Renal cortical epithelial cell (primary cell): ENCODE data around the gene RAB24. TPM values are rescaled to one million over a fixed set of nuclear protein-coding genes. Genes with fewer than 3 reads are reported as not detected.
"Not testable (repeated sequence)": the region's sequence is repeated elsewhere in the genome, so short reads cannot be mapped to it uniquely, and the experiment has no call there.

ENCODE experiments used
- DNase-seq: peaks from one replicate; pipeline ENCODE4 v3.0.0-alpha.2; 2011; ENCODE audit warnings: low read depth
- total RNA-seq: library from RNA; depleted of rRNA; stranded (reverse); fragments of >200 nt; gene quantifications from 2 replicates; pipeline ENCODE4 v1.2.3, GENCODE V29; 2014

Gene RAB24
- total RNA-seq, 1 donor from 2014 or later, result 23.0 TPM

- DNase-seq, result peak; percentile 83
These were observed 8.5 kb upstream of the RAB24 start, which contains the start of gene MXD3 for GRCh38 chr5:177311723-177312648. TSS of gene MXD3 (minus strand) at chr5:177311898. CDS start at chr5:177311830, 68 bp downstream.

GRCh38 chr5:177311392-177311722 lies 7.8 kb upstream of the RAB24 start:
- no peak for DNase-seq

- no peak for DNase-seq
These were observed 7.4 kb upstream of the RAB24 start for GRCh38 chr5:177310757-177311391.

- DNase-seq, result no peak
These were observed 6.8 kb upstream of the RAB24 start for GRCh38 chr5:177310332-177310731.

- DNase-seq, result peak; percentile 69
These were observed 6.1 kb upstream of the RAB24 start for GRCh38 chr5:177309351-177310191.

- DNase-seq, result no peak
These were observed 5.2 kb upstream of the RAB24 start for GRCh38 chr5:177308740-177309139.

DNA sequence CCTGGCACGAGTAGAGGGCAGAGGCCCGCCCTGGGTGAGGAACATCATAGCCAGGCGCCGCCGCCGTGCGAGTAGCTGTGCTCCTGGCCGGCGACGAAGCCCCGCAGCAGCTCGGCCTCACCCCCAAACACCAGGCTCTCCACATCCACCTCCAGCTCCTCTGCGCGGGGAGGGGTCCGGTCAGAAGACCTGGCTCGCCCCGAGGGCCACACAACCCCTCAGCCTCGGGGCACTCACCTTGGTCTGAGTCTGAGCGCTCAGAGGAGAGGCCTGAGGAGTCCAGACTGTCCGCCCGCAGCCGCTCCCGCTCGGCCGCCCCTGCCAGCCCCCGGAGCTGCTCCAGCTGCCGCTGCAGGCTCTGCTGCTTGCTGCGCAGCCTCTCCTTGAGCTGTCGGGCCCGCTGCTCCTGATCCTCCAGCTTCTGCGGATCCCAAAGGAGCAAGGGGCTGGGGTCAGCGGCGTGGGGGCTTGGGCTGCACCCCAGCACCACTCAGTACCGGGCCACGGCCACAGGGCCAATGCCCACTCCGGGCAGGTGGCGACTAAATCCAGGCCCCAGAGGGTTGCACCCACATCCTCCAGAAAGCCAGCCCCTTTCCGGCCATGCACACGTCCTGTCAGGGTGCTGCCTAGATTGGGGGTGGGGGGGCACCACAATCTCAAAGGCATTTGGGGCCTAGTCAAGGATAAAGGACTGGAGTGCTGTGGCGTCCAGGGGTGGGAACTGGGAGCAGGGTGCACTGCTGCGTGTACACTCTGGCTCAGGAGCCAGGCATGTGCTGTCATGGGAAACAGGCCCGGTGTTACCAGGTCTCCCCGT lies 4.2 kb upstream of the RAB24 start:
- no peak for DNase-seq

GRCh38 chr5:177306674-177307543 lies 3.4 kb upstream of the RAB24 start:
- no peak for DNase-seq

GRCh38 chr5:177306103-177306640 lies 2.7 kb upstream of the RAB24 start:
- not testable (repeated sequence) for DNase-seq

- DNase-seq, result no peak
These were observed 1.0 kb upstream of the RAB24 start for GRCh38 chr5:177304392-177305119.

DNA sequence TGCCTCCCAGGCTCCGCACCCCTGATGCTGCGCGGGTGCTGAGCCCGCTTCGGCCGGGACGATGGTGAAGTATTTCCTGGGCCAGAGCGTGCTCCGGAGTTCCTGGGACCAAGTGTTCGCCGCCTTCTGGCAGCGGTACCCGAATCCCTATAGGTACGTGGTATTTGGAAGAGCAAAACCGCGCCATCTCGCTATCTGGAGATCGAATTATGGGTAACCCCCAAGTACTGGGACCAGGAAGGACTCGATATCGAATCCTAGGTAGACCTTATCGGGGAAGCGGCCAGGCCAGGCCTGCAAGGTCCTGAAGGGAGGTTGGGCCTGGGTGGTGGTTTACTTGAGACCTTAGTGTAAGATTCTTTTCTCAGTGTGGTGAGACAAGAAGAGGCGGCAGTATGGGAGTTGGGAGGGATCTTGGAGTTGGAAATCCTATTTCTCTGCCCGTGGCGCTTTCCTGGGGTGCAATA lies 439 bp upstream of the RAB24 start:
- DNase-seq, result no peak

DNA sequence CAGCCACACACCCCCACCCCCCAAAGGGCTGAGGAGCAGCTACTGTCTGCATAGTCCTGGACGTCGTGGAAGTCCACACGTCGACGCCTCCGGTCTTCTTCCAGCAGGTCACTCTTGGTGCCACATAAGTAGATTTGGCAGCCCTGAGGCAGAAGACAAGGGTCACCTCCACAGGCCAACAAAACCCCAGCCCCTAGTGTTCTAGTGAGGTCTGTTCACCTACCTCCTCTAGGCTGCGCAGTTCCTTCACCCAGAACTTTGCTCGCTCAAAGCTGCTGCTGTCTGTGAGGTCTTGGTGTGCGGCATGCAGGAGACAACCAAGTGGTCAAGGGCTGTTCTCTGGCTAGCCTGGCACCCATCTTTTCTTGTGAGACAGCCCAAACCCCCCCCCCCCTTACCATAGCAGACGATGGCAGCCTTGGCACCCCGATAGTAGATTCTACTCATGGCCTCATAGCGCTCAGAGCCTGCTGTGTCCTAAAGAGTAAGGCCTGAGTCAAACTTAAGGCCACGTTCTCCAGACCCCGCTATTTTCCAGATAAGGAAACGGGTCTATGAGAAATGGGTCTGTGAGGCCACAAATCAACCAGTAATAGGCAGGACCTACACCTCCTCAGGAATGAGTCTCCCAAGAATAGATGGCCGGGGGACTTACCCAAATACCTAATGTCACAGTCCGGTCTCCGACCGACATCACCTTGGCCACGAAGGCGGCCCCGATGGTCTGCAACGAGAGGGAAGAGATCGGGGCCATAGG lies 987 bp downstream of the RAB24 start:
- DNase-seq, result peak; percentile 32

GRCh38 chr5:177301503-177302165 lies 1.9 kb downstream of the RAB24 start:
- peak; percentile 46 for DNase-seq

GRCh38 chr5:177300951-177301350 lies 2.6 kb downstream of the RAB24 start:
- no peak for DNase-seq

DNA sequence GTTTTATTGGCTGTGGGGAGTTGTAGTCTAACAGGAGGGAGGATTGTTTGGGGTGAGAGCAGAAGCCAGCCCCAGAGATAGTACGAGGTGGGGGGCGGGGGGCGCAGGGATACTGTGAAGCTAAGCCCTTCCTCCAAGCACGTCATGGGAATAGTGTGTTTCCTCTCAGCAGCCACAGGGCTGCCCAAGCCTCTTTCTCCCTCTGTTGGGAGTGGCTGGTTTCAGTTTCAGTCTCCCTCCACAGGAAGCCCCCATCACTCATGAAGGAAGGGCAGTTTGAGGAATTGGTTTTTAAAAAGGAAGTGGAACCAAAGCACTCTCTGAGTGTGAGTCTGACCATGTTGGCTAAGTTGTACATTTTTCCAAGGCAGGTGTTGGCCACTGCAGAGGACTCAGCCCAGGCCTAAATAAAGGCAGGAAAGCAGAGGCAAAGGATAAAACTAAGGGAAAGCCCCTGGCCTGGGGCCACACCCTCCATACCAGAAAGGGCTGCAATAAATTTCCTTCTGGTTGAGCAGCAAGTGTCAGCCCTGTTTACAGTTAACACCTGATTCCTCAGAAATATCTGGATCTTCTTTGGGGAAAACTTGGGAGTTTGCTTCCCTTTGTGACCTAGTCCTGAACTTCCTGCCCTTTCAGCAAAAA lies 3.2 kb downstream of the RAB24 start:
- DNase-seq, result peak; percentile 48

DNA sequence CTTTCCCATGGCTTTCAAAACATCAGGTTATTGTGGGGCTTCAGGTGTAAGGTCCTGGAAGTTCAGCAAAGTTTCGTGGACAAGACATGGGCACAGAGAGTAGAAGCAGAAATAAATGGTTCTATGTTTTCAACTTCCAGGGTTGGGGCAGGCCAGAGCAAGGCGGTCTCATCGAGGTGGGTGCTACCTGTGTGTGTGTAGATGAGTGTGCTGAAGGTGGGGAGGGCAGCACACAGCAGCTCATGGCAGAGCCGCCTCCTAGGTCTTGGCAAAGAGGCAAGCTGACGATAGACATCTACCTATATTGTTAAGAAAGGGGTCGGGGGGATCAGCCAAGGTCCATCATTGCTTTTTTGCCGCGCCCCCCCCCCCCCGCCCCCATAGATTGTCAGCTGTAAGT lies 3.8 kb downstream of the RAB24 start:
- DNase-seq, result no peak

DNA sequence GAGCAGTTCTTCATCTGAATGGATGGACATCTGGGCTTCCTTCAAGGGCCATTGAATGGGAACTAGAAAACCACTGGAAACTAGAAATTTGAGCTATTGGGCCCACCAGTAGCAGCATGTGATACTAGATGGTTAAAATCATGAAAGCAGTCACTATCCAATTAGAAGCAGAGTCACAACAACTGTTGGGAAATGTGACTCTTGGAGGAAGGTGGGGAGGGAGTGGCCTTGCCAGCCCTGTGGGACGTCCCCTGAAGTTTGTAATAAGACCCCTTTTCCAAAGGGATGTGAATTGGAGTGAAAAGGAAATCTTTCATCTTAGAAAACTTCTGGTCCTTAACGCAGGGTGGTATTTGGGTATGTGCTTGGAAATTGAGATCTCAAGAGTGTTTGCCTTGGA lies 5.6 kb downstream of the RAB24 start:
- DNase-seq, result no peak
